ENCODE measurements around the gene SSBP3.

DNA sequence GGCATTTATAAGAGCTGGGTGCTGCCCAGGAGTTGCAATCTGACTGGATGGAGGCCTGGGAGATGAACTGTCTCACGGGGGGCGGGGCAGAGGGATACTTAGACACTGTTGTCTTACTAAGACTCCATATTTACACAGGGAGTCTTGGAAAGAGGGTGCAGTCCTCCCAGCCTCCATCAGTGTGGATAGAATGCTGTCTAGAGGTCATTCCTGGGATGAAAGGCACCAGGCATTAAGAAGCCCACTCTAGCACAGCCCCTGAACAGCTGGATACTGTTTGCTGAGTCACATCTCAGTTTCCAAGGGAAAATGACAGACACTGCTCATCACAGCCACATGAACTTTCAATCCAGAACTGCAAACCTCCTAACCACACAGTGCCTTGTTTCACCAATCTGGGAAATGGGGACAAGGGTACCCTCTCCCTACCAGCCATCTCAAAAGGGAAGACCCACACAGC, 43.3 kb downstream of the SSBP3 start:
- TF ChIP-seq, protein P1, sequence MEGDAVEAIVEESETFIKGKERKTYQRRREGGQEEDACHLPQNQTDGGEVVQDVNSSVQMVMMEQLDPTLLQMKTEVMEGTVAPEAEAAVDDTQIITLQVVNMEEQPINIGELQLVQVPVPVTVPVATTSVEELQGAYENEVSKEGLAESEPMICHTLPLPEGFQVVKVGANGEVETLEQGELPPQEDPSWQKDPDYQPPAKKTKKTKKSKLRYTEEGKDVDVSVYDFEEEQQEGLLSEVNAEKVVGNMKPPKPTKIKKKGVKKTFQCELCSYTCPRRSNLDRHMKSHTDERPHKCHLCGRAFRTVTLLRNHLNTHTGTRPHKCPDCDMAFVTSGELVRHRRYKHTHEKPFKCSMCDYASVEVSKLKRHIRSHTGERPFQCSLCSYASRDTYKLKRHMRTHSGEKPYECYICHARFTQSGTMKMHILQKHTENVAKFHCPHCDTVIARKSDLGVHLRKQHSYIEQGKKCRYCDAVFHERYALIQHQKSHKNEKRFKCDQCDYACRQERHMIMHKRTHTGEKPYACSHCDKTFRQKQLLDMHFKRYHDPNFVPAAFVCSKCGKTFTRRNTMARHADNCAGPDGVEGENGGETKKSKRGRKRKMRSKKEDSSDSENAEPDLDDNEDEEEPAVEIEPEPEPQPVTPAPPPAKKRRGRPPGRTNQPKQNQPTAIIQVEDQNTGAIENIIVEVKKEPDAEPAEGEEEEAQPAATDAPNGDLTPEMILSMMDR (IDR thresholded peaks at IDR 0.05), result no peak
- TF ChIP-seq POLR2A (IDR thresholded peaks at IDR 0.05), result no peak

Measured in body of pancreas (tissue), 4 donors.